ENCODE measurements around the gene SOBP. TPM values are rescaled to one million over a fixed set of nuclear protein-coding genes. Genes with fewer than 3 reads are reported as not detected.

SOBP gene
- polyA plus RNA-seq, 1 donor (not counting 4 experiments of a cell fraction or from before 2014, with no cell fraction given), result not detected

- DNase-seq (ENCODE audit: low read depth, low spot score), result no peak
- Histone ChIP-seq H3K9ac (ENCODE audit: control insufficient read depth, extremely low read depth, insufficient read depth, low read length) (no peak overlapping the region), H3K4me3 (ENCODE audit: control insufficient read depth in 2 of 3, extremely low read depth in 1 of 3, insufficient read depth in 2 of 3, low read depth in 1 of 3, low read length in 3 of 3) (no peak overlapping the region), H3K9me3 (ENCODE audit: control insufficient read depth, low read depth, low read length) (no peaks in the 10 kb centered on the region), H3K9me1 (ENCODE audit: control insufficient read depth, extremely low read depth, insufficient read depth, low read length) (no peaks in the 10 kb centered on the region), H3K27ac (ENCODE audit: control insufficient read depth, insufficient read depth, low read length) (no peak overlapping the region), H3K27me3 (ENCODE audit: control insufficient read depth, extremely low read depth, insufficient read depth, low read length) (peaks cover 16% of the 10 kb centered on the region), H3K79me2 (ENCODE audit: control insufficient read depth, insufficient read depth, low read length) (no peaks in the 10 kb centered on the region), H3K4me2 (ENCODE audit: control insufficient read depth, extremely low read depth, insufficient read depth, low read depth, low read length) (no peak overlapping the region), H3K4me1 (ENCODE audit: control insufficient read depth, extremely low read depth, insufficient read depth, low read length) (no peaks in the 10 kb centered on the region), H3K36me3 (ENCODE audit: control insufficient read depth in 2 of 2, extremely low read depth in 1 of 2, insufficient read depth in 2 of 2, low read length in 2 of 2) (no peaks in the 10 kb centered on the region), H2AFZ (ENCODE audit: control insufficient read depth, low read length) (no peak overlapping the region), H4K20me1 (ENCODE audit: control insufficient read depth, extremely low read depth, insufficient read depth, low read length) (no peaks in the 10 kb centered on the region)
- dilution Hi-C loops (cut with MboI; ENCODE audit: extremely low pct_ligation_motif_present, low sequenced_read_pairs), result no loop called here
- FAIRE-seq, result no peak
- no peak for TF ChIP-seq CTCF (optimal IDR thresholded peaks at IDR 0.05 in 1 of 3, IDR thresholded peaks at IDR 0.05 in 1 of 3, conservative IDR thresholded peaks at IDR 0.05 in 1 of 3; ENCODE audit: extremely low read depth in 1 of 3, insufficient read depth in 2 of 3, low read length in 3 of 3)
- TF ChIP-seq EZH2 (IDR thresholded peaks at IDR 0.05; ENCODE audit: low read length), result no peak
These were observed 171.4 kb downstream of the SOBP start for GRCh38 chr6:107661291-107661690.

- Histone ChIP-seq H3K36me3 (ENCODE audit: control insufficient read depth in 2 of 2, extremely low read depth in 1 of 2, insufficient read depth in 2 of 2, low read length in 2 of 2) (no peaks in the 10 kb centered on the region), H4K20me1 (ENCODE audit: control insufficient read depth, extremely low read depth, insufficient read depth, low read length) (no peaks in the 10 kb centered on the region), H2AFZ (ENCODE audit: control insufficient read depth, low read length) (no peak overlapping the region), H3K4me1 (ENCODE audit: control insufficient read depth, extremely low read depth, insufficient read depth, low read length) (no peaks in the 10 kb centered on the region), H3K79me2 (ENCODE audit: control insufficient read depth, insufficient read depth, low read length) (no peaks in the 10 kb centered on the region), H3K9ac (ENCODE audit: control insufficient read depth, extremely low read depth, insufficient read depth, low read length) (no peak overlapping the region), H3K9me3 (ENCODE audit: control insufficient read depth, low read depth, low read length) (no peaks in the 10 kb centered on the region), H3K27me3 (ENCODE audit: control insufficient read depth, extremely low read depth, insufficient read depth, low read length) (peaks cover 14% of the 10 kb centered on the region), H3K4me3 (ENCODE audit: control insufficient read depth in 2 of 3, extremely low read depth in 1 of 3, insufficient read depth in 2 of 3, low read depth in 1 of 3, low read length in 3 of 3) (no peak overlapping the region), H3K9me1 (ENCODE audit: control insufficient read depth, extremely low read depth, insufficient read depth, low read length) (no peaks in the 10 kb centered on the region), H3K27ac (ENCODE audit: control insufficient read depth, insufficient read depth, low read length) (no peak overlapping the region), H3K4me2 (ENCODE audit: control insufficient read depth, extremely low read depth, insufficient read depth, low read depth, low read length) (no peak overlapping the region)
- dilution Hi-C loops (cut with MboI; ENCODE audit: extremely low pct_ligation_motif_present, low sequenced_read_pairs), result no loop called here
- FAIRE-seq (no peak), DNase-seq (ENCODE audit: low read depth, low spot score) (no peak)
- TF ChIP-seq EZH2 (IDR thresholded peaks at IDR 0.05; ENCODE audit: low read length) (no peak), CTCF (optimal IDR thresholded peaks at IDR 0.05 in 1 of 3, IDR thresholded peaks at IDR 0.05 in 1 of 3, conservative IDR thresholded peaks at IDR 0.05 in 1 of 3; ENCODE audit: extremely low read depth in 1 of 3, insufficient read depth in 2 of 3, low read length in 3 of 3) (no peak)
These were observed 172.4 kb downstream of the SOBP start for GRCh38 chr6:107662333-107662732.
